SK-N-SH (cell line): ENCODE results near the gene DDX51.

Experiments used
- CTCF ChIP-seq: fragments of 200-600 bp; sonication (generic); IDR thresholded peaks from 2 replicates; pipeline ENCODE4 v1.6.1; 2017; ENCODE audit warnings: antibody characterized with exemption, mild to moderate bottlenecking, moderate library complexity
- MAX ChIP-seq: IDR thresholded peaks from 2 replicates; pipeline ENCODE4 v1.4.0; 2012; ENCODE audit warnings: low read depth
- YY1 ChIP-seq: IDR thresholded peaks from 2 replicates; pipeline ENCODE4 v1.4.0; 2012; ENCODE audit warnings: low read depth, mild to moderate bottlenecking

GRCh38 chr12:132154341-132154761 lies 10.2 kb upstream of the DDX51 start:
- TF ChIP-seq CTCF (no peak), MAX (no peak), YY1 (no peak)
